NCI-H446 treated with DMSO at 0.1 percent for 48 hours (cell line): ENCODE results near the gene BEST3.

Experiments used
- DNase-seq: peaks from one replicate; lab custom pipeline; 2025; lab: John Stamatoyannopoulos, UW

Gene BEST3

DNA sequence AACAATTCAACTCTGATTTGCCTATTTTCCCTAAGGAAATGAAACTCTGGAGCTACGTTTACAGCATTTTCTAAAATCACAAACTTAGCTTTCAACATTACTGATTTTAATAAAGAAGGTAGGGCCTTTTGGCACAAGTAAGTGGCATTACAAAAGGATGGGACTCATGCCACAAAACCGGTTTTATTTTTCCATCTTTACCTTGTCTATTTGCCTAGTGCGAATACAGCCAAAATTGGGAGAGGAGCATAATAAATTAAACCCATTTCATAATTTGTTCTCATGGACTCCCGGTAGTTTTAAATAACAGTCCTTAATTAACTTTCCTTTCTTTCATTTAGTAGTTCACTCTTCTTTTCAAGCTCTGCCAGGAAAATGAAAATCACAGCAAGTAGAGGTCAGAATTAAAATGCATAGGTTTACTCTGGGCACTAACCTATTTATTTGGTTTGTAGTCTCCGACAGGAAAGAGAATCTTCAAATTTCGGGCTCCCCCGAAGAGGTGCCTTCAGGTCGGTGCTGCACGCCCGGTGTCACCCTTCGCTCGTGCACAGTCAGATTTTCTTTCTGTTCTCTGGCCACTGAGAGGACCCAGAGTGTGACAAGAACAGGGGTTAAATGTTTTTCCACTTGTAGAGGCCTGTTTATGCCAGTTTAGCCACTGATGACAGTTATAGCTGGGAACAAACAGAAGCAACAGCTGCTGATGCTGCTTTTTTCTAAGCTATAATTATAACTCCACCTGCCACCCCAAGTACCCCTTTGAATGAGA is at the start of gene BEST3:
BEST3 (minus strand) TSS at position 535 of the 772 bp plus-strand sequence. CDS start 1,505 bp downstream, outside the sequence.
- DNase-seq = peak; percentile 89

DNA sequence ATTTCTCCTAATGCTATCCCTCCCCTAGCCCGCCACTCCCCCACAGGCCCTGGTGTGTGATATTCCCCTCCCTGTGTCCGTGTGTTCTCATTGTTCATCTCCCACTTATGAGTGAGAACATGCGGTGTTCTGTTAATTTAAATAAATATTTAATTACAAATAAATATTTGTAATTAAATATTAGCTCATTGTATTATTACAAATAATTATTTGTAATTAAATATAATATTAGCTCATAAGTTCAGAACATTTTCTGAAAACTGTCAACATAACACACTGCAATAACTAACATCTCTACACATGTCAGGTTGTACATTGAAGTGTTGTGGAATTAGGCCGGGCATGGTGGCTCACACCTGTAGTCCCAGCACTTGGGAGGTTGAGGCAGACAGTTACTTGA is 45.0 kb upstream of the BEST3 start:
- DNase-seq = no peak

DNA sequence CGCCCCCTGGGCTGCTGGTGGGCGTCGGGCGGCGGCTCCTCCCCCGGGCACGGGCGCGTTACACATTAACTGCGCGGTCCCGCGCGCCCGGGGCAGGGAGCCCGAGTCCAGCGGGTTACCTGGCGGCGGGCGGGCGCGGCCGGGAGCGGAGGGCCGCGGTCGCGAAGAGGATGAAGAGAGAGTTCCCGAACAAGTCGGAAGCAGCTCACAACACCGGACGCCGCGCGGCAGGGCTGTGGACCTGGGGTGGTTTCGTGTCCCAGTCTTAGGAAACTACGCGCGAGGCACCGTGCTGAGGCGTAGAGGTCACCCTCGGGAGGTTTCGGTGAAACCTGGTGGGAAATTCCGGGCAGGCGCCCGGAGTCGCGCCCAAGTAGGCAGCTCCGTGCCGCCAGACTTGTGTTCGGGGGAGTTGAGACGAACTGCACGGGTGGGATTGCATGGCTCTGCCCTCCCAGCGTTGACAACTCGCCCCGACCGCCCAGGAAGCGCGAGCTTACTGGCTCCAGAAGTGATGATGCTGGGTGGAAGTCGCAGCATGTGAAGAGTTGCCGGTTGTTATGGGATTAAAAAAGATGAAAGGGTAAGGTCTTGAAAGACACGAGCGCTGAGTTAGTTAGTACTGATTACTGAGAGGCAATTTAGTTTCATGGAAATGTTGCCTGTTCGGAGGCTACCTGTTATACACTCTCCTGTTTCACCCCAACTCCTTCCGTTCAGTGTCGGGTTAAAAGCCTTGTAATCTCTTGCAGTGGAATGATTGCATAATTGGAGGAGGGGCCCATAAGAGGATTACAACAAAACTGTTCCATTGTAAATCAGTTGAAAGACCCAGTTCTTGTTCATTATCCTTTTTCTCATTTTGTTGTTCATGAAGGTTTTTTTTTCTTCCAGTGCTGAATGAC is 40.4 kb upstream of the BEST3 start:
- peak; percentile 8 for DNase-seq

DNA sequence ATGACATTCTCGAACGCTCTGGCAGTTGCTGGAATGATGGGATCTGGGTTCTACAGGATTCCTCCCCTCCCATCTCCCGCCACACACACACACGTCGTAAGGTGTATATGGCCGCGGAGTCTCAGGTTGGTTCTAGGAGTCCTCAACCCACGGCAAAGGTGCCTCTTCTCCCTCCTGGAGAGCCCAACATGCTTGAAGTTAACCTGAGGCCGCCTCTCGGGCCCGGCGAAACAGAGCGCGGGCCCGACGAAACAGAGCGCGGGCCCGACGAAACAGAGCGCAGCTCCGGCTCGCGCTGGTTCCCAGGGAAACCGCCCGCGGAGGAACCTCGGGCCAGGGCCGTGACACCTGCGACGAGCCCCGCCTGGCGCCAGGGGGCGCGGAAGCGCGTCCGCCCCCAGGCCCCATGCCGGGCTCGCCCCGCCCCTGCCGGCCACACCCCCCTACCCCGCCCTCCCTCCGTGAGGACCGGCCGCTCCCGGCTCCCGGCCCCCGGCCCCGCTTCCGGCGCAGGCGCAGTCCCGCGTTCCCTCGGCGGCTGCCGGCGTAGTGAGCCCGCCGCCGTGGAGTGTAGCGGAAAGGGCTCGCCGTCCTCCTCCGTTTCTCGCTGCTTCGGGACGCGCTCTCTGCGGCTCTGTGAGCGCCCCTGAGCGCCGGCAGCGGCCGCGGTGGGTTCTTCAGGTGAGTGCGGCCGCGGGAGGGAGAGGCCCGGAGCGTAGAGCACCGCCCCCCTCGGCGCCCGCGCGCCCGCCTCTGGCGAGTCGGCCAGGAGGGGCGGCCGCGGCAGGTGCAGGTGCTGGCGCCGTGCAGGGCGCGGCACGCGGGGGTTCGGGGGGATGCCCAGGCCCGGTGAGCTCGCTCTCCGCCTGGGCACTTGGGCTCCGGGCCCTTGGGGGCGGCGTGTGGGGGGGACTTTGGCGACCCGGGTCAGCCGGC is 39.5 kb upstream of the BEST3 start, which contains the start of gene RAB3IP:
RAB3IP (plus strand) TSS at position 510 of the 936 bp plus-strand sequence. CDS start 16,549 bp downstream, outside the sequence.
- DNase-seq = peak; percentile 62

DNA sequence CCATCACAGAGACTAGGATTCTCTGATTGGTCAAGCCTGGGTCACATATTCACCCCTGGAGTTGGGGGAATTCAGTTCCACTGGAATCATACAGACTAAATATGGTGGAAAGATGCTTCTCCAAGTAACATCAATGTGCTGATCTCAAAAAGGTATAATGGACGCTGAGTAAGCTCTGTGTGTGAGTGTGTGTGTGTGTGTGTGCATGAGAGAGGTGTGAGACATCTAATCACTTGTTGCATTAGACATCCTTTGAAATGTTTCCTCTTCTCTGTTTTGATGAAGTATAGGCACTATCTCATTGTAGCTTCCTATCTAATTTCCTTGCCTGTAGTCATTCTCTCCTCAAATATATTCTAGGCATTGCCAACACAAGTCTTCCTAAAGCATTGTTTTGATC is 34.5 kb upstream of the BEST3 start:
- no peak for DNase-seq

DNA sequence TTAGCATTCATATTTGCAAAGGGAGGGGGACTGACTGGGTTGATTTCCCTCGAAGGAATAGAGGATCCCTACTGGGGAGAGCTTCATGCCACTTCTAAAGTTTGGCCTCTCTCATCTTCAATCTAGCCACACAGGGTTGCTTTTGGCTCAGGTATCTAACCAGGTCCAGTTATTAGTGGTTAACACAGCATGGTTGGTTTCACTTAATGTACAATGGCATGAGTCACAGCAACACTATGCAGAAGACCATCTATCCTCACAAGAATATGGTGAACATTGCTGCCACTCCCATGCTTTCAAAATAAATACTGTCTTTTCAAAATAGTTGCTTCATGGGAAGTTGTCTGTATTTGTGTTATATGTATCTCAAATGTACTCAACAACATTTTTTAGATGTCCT is 33.0 kb upstream of the BEST3 start:
- no peak for DNase-seq

DNA sequence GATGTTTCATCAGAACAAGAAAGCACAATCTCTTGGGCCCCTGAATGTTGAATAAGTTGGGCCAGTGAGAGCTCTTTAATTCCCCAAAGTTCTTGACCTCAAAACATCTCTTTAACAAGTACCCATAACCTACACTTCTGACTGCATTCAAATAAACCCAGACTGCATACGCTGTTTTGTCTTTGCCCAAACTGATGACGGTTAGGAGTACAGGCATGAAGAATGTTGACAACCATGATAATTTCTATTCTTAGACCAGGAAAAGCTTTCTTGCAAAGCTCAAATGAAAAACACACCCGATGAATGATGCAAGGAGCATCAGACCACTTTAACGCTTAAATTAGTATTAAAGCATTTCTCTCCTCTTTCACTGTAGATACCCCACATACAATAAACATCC is 27.8 kb upstream of the BEST3 start:
- DNase-seq = no peak

DNA sequence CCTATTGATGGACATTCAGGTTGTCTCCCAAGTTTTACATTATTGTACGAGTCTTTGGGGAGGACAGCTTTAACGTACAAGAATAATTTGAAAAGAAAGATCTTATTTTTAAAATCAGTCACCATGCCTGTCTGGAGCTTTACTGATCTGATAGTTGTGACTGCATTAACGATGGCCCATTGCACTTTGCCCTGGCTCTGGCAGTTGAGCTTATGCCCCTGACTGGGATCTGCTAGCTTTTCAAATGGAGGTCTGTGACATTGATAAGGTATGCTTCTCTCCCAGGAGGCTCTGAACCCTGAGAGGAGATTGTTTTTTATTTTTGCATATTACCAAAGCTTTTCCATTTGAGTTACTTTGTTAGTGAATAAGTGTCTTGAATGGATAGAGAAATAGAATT is 21.6 kb upstream of the BEST3 start:
- no peak for DNase-seq

DNA sequence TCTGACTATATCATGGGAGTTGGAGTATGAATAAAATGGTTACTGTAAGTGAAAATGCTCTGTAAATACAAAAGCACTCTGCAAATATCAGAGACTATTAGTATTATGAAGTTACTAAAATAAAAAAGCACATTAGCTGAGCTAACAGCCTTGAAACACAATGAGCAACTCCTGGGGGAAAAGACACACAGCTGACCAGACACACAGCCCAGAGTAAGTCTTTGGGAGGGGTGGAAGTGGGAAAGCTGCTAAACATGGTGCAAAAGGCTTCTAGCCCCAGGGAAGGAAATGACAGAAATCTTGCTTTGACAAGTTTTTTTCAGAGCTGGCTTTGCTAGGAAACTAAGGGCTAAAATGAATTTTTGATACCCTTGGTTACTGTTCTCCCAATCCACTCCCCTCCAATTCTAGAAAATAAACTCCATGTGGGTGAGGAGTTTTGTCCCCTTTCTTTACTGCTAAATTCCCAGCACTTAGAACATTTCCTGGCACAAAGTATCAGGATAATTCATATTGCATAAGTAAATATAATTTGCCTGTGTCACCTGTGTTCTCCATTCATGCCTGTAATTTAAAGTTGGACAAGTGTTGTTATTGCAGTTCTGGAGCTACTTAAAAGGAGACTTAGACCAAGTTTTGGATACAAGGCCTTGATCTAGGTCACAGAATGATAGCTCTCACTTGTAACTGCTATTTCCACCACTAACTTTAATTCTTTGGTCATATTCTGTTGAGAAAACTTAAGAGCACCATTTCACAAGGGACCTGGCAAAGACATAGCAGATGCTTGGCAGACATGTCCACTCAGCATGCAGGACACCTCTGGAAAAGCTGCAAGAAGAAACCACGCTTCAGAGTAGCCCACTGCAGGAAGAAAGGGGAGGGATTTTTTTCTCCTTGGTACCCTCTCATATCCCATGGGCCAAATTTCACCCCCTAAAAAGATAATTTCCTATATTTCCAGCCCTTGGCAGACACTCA is 20.5 kb upstream of the BEST3 start:
- no peak for DNase-seq

DNA sequence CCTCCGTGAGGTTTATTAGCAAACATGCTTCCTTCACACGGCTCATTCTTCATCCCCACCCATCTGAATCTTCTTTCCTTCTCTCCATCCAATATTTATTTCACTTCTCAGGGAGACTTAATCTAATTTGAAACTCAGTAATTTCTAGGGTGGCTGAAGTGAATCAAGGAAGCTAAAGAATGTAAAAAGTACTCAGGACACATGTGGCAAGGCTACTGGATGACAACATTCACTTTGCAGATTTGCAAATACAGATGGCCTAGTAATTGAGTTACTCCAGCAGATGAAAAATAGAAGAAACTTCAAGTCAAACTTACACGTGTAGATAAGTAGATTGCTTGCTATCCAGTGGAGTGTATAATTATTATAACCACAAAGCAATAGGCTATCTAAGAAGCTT is 15.4 kb upstream of the BEST3 start:
- no peak for DNase-seq

DNA sequence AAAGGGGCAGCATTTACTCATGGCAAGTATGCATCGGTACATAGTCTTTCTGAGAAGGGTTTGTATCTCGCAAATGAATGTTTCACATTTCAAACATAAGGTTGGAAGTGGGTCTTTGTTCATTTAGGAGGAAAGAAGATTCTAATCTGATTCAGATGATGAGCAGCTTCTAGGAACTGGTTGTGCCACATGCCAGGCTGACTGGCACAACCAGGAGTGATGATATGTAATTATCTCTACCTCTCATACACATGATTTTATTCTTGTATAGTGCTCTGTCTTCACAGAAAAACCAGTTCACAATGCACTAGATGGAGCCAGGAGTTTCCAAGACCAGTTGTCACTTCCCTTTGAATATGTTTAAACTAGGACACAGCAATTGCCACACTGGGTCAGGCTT is 13.7 kb upstream of the BEST3 start:
- DNase-seq = no peak

DNA sequence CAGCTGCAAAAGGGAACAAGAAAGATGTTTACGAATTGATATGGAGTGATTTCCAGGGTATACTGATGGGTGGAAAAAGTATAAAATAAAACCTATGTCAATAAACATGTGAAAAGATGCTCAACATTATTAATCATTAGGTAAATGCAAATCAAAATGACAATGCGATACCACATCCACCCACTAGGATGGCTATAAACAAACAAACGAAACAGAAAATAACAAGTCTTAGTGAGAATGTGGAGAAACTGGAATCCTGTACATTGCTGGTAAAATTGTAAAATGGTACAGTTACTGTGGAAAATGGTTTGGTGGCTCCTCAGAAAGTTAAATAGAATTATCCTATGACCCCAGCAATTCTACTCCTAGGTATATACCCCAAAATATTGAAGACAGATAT is 9.5 kb upstream of the BEST3 start:
- no peak for DNase-seq

DNA sequence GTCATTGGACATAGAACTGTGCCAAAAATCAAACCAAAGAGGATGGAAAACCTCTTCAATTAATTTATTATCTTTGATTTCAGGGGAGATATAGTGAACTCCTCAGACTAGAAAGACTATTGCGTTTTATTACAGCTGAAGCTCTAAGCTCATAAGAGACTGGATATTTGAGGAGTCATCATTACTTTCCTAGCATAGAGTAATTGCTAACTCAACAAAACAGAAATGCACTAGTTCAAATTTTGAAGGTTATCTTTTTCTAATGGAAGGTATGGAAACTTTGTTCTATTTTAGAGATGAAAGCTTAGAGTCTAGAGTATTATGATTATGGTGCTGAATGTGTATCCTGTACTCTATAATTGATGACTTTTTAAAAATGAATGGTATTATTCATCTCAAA is 5.3 kb upstream of the BEST3 start:
- no peak for DNase-seq

DNA sequence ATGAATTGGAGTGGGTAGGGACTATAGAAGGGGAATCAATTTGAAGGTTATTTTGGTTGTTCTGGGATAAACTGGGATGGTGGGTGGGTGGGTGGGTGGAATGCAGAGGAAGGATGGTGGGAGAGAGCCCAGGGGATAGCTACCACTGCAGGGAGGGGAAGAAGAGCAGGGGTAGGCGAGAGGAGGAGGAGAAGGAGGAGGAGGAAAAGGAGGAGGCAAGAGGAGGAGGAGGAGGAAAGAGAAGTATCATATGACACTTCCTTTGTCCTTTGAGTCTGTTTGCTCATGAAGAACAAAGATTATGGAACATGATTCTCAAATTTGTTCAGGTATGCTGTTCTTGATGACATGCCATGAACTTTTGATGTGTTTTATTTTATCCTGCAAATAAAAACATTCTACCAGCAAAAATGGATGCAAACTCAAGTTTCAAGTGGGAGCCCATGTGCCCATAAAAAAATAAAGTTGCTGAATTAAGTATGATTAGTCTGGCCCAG is 4.1 kb upstream of the BEST3 start:
- no peak for DNase-seq

DNA sequence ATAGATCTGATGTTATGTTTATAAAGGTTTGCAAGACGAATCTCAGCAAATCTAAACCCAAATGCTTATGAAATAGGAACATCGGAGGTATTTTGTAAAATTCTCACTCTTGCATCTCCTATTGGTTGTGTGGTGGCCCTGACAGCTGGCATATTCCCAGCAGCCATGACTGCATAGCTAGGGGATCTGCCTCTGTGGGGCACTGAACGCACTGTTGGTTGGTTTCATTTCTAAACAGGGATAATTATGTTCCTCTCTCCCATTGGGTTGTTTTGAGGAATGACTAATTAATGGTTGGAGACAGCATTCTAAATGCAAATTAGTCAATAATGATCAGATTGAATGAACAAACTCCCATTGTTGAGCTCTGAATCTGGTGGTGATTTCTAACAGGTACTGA is 2.7 kb upstream of the BEST3 start:
- no peak for DNase-seq

DNA sequence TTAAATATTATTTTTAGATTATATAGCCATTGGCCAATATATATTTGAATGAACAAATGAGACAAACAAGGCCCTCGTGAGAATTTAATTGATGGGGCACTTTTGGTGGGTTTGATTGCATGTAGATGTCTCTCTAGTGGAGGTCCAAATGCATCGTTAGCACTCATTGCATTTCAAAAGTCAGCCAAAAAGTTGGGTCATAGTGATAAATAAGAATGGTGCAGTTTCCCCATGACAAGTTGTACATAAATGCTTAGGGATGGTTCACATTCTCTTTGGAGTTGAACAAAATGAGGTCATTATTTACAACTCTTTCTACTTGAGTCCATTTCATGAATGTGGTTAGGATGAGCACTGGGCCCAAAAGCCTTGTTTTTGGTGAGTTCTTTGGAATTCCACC is 1.0 kb downstream of the BEST3 start:
- DNase-seq = peak; percentile 32

DNA sequence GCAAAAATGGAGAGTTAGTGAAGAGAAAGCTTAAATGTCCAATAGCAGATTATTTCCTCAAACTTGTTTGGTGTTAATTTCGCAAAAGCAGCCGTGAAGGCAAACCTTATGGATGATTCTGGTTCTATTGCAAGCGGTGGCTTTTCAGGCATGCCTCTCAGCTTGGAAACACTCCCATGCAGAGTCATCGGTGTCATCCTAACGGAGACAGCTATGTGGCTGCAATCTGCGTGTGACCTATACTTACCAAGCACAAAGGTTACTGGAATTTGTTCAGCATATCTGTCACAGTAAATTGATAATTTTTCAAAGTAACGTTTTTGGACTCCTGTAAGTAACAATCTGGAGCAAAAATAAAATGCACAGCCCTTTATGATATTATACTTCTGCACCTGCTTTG is 5.0 kb downstream of the BEST3 start:
- DNase-seq = no peak

DNA sequence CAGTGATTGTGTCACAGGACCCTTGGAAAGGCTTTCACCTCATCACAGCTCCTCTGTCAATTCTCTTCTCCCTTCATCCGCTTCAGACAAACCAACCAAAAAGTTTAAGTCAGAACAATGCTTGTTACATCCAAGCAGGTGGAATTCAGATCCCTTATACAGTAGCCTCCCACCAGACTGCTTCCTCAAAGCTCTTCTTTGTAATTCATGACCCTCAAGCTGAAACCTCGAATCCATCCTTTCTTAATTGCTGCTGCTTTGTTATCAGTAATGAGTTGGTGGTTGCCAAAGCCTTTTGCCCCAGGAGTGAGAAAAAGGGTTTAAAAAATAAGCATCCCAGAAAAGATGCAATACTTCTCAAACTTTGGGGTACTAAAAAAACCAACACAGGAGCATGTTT is 9.5 kb downstream of the BEST3 start:
- no peak for DNase-seq

DNA sequence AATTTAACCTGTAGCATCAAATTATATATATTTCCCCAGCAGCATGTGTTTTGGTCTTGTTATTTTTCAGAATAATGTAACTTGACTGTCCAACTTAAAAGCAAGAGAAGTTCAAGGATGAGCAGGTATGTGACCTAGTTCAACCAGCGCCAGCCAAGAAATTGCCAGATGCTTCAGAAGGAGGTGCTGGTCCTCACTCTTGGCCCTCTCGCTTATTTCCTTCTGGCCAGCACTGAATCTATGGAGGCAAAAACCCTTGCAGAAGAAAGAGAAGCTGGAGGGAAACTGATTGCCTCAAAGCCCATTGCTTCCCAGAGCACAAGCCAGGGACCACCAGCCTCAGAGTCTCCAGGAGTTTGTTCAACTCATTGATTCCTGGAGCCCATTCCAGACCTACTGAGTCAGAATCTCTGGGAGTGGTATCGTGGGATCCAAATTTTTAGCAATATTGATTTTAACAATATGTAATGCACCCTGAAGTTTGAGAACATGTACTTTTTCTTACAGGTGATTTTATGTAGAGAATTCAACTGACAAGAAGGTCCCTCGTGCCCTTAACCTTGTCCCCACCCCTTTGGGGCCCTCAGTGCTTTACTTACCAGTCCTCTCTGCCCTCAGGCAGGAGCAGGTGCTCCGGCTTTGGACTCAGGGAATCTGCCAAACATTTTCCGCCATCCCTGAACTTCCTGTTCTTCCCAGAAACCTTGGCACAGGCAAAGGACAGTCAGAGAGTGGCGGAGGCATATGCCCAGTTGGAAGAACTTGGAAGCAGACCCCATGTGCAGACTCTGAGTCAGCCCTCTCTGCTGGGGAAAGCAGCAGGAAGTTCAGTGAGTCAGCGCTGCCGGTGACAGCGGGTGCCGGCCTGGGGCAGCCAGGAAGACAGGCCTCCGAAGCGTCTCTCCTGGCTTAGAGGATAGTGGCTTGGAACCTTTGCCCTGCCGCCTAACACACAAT is 10.4 kb downstream of the BEST3 start:
- DNase-seq = peak; percentile 97
